AG09309 (cell line): ENCODE results near the gene CYREN.

Source experiments
- DNase-seq: peaks from one replicate; pipeline ENCODE4 v3.0.0-alpha.2; 2010; ENCODE audit warnings: low read depth
- H3K4me3 ChIP-seq: 2 replicates; pipeline ENCODE4 v1.5.1; 2011; ENCODE audit warnings: mild to moderate bottlenecking, low read depth, low read length, moderate library complexity; ENCODE audit not compliant: control insufficient read depth
- TF ChIP-seq, protein P1 (sequence below): IDR thresholded peaks from 2 replicates; pipeline ENCODE4 v1.5.1; 2011; ENCODE audit warnings: mild to moderate bottlenecking, low read depth, low read length, inconsistent platforms; ENCODE audit not compliant: insufficient read depth, control insufficient read depth; ENCODE audit errors: missing control alignments

The CYREN gene

DNA sequence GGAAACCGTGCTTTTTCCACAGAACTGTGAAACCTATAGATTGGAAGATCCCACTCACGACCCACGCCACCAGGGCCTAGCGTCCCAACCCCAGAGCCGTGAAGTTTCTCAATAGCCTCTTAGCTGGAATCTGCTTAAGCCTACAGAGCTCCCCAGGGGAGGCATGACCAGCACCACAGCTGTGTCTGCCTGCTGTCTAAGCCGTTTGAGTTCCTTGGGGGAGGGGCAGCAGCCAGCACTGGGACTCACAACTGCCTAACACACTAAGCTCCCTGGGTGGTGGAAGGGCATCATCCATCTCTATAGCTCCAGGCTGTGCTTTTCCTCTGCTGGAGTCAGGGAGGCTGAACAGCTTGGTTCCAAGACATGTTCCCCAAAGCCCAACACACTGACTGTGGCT lies 48.6 kb downstream of the CYREN start:
- TF ChIP-seq, protein P1, sequence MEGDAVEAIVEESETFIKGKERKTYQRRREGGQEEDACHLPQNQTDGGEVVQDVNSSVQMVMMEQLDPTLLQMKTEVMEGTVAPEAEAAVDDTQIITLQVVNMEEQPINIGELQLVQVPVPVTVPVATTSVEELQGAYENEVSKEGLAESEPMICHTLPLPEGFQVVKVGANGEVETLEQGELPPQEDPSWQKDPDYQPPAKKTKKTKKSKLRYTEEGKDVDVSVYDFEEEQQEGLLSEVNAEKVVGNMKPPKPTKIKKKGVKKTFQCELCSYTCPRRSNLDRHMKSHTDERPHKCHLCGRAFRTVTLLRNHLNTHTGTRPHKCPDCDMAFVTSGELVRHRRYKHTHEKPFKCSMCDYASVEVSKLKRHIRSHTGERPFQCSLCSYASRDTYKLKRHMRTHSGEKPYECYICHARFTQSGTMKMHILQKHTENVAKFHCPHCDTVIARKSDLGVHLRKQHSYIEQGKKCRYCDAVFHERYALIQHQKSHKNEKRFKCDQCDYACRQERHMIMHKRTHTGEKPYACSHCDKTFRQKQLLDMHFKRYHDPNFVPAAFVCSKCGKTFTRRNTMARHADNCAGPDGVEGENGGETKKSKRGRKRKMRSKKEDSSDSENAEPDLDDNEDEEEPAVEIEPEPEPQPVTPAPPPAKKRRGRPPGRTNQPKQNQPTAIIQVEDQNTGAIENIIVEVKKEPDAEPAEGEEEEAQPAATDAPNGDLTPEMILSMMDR, result no peak
- no peak overlapping the region for H3K4me3 ChIP-seq
- DNase-seq, result no peak

DNA sequence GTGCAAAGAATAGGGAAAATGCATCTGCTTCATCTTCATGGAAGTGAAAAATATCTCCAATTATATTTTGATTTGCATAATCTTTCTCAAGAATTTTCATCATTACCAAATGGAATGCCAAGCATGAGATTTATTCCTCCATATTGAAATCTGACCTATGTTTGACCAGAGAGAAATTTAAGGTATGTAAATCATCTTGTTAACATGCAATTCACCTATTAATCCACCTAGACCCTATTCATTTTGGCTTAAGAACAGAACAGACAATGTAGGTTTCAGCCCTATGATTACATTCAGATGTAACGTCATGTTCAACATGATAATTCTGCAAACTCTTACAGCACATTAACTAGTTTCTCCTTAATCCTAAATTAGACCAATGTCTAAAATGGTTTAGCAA lies 53.4 kb downstream of the CYREN start:
- H3K4me3 ChIP-seq, result no peak overlapping the region
- TF ChIP-seq, protein P1, result no peak
- DNase-seq, result no peak
